GM21723 (cell line): ENCODE results near the gene COL13A1.

ENCODE experiments used
- ATAC-seq: cut with Tn5 transposase; IDR thresholded peaks from one replicate; pipeline ENCODE4 v1.9.1; 2021; ENCODE audit warnings: mild to moderate bottlenecking, moderate library complexity; ENCODE audit not compliant: unreplicated experiment

COL13A1 gene

GRCh38 chr10:70000262-70000661 lies 198.6 kb downstream of the COL13A1 start:
- no peak for ATAC-seq

- no peak for ATAC-seq
Measured at GRCh38 chr10:70007116-70007820, 205.6 kb downstream of the COL13A1 start.
